GM19193 (cell line): ENCODE data around the gene MAT2A.

Experiments
- POLR2A ChIP-seq: IDR thresholded peaks from 4 replicates; pipeline ENCODE4 v1.6.1; 2011; ENCODE audit not compliant: insufficient read depth, insufficient read length; ENCODE audit errors: extremely low read depth

Gene MAT2A

GRCh38 chr2:85538507-85539360, at the start of gene MAT2A:
TSS of gene MAT2A (plus strand) at chr2:85539168. CDS start at chr2:85539288, 120 bp downstream.
- TF ChIP-seq POLR2A, result peak; percentile 100

DNA sequence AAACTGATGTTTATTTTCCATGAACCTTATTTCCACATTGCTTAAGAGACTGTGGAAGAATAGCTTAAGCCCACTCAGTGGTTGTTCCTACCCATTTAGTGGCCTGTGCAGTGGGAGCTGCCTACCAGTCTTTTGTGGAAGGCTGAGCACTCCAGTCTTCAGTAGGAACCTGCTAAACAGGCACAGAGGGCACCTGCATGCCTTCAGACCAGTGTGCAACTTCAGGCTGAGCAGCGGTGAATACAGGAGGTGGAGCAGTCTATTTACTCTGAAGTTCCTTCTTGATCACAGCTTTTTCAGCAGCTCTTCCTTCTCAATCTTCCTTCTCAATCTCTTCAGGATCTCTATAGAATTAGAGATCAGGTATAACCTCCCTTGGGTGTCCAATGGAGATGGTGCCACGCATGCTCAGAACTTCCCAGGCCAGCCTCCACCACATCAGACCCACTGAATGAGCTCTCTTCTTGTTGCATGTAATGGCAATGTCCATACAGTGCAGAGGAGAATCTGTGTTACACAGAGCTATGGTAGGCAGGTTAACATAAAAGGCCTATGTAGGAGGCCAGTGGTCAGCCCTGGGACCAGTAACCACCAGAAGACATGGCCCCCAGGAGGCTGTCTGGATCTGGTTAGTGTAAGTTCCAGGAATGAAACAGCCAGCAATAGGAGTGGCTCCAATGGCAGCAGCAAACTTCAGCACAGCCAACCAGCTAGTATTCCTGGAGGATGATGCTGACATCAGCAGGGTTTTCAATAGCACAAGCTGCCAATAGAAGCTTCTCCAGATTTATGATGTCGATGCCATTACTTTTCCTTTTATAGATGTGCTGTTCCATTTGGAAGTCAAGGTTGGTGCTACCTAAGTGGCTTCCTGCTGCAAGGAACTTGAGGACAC, 47.9 kb upstream of the MAT2A start:
- no peak for TF ChIP-seq POLR2A

DNA sequence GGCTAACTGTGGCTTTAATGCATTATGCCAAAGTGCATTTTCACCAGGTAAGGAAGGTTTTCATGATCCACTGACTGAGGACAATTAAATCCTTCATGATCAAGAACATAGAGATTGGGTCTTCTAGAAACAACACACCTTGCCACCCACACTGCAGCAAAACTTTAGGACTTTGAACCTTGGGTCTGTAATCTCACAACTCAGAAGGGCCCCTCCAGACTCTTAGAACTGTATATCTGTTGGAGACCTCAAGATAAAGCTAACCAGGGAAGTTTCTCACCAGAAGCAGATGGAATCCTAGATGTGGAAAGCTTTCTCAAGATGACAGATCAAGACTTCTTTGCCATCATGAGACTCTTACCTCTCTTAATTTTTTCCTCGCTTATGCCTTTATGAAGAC, 42.5 kb upstream of the MAT2A start:
- no peak for TF ChIP-seq POLR2A

- TF ChIP-seq POLR2A, result no peak
Observed at GRCh38 chr2:85497944-85498630, 40.9 kb upstream of the MAT2A start.

DNA sequence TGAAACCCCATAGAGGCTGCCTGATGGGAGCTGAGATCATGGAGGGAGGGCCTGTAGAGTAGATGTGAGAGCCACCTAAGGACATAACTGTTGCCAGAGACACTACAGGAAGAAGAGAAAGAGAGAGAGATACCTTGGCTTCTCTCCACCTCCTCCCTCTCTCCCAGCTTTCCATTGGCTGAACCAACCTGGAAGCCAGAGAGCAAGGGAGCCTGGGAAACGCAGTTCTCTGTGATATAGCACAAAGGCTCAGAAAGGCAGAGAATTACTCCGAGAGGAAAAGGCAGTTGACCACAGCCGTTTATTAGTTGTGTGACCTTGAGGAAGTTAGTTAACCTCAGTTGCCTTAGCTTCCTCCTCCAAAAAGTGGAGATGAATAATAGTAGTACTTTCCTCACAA, 37.7 kb upstream of the MAT2A start:
- no peak for TF ChIP-seq POLR2A

DNA sequence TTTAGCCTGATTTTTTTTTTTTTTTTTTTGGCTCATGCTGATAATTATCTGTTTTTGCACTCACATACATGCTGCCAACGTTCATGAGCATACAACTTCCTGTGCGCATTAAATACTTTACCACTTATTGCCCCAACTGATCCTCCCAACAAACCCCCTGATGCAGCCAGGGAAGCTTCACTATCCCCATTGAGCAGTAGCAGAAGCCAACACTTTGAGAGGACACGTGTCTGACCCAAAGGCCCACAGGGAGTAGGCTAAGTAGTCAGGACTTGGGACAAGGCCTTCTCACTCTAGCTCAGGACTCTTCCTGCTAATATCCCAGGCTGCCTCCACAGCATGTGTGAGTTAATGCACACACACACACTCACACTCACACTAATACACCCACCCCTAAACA, 36.2 kb upstream of the MAT2A start:
- no peak for TF ChIP-seq POLR2A

- no peak for TF ChIP-seq POLR2A
Observed at GRCh38 chr2:85503168-85503850, 35.7 kb upstream of the MAT2A start.

DNA sequence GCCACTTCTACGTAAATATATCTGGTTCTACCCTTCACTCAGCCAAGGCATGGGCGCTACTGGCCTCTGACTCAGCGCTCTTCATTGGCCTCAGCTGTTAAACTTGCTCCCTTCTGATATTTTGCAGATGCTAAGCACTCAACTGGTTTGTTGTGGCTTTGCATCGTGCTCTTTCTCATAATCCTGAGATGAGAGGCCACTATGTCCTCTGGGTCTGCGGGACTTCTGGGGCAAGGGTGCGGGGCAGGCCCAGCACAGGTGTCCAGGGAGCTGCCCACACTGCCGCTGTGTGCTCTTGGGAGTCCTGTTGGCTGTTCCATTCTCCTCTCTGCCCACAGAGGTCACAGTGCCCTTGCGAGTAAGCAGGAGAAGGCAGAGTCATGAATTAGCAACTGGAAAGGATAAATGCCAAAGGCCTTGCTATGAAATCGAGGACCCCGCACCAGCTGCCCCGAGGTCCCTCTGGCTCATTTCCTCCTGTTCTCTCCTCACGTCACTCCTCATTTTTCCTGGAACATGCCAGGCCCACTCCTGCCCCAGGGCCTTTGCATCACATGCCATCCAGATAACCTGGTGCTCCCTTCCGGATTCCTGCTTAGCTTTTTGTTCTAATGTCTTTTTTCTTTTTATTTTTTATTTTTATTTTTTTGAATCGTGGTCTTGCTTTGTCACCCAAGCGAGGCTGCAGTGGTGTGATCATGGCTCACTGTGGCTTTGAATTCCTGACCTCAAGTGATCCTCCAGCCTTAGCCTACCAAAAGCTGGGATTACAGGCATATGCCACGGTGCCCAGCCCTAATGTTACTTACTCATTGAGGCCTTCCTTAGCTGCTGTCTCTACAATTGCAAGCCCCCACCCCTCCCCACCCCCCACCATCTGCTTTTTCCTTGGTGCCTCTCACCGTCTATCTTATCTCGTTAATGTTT, 34.9 kb upstream of the MAT2A start:
- TF ChIP-seq POLR2A, result no peak

DNA sequence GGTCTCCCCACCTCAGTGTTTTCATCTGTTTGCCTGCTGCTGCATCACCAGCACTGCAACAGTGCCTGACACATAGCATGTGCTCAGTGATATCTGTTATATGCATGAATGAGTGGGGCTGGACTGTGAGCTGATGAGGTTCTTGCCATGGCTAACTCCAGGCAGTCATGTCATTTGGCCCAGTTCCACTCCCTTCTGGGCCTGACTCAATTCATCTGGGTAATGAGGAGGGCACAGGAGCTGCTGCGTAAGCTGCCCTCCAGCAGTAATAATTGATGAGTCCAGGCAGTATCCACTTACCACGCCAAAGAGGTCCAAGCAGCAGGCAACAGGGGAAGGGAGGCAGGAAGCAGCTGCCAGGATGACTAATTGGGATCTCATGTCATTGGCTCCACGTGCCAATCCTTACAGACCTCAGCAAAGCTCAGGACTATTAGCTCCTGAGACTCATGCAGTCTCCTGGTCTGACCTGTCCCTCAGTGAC, 34.1 kb upstream of the MAT2A start:
- TF ChIP-seq POLR2A, result no peak

GRCh38 chr2:85505551-85506238, 33.3 kb upstream of the MAT2A start:
- TF ChIP-seq POLR2A, result no peak

DNA sequence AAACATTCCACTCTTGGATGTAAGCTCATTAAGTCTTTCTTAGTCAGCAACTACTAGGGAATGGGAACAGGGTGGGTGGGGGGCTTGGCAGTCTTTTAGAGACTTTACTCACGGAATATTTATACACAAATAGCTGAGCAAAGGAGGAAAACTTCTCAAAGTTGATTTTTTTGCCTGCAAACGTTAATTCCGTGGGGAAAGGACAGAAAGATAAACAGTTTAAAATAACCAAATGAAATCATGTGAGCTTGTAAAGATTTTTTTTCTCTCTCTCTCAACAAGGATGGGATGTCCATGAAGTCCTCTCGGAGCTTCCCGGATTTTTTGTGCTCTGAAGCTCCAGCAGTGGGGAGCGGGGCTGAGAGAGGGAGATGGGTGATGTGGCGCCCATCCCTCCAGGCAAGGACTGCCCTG, 32.2 kb upstream of the MAT2A start:
- no peak for TF ChIP-seq POLR2A

DNA sequence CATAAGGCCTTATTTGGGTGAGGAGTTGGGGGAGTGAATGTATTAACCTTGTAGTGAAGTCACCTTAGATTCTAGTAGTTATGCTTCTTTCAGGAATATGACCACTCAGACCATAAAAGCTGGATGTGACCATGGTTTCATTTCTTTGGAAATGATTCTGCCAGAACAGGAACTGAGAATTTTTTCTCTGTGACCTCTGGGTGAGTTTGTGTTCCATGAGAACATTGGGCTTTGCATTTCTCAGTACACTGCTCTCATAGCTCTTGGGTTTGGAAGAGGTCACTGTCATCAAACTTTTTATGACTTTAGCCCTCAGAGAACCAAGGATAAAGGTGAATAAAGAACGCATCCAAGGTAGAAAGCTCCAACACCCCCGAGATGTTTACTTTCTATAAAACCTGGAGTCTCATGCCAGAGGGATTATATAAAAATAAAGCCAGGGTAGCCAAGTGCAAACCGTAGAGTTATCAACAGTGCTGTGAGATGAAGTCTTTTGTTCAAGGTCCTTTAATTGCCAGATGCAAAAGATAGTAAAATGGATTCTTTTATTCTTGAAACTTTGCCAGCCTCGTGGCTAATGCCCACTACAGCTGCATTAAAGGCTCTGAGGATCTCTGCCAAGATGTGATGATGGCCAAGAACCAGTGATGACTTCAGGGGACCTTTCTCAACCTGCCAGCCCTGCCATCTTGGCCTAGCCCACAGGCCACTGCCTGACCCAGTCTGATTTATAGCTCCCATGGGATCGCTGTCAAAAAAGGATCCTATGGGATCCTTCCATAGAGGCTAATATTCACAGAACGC, 27.8 kb upstream of the MAT2A start:
- TF ChIP-seq POLR2A, result no peak
